ENCODE results near the gene RNF157.
A peak's percentile ranks its signal among the peaks of the same experiment; 100 is the strongest.

RNF157 gene

GRCh38 chr17:76278952-76279741, 38.9 kb upstream of the RNF157 start:
- CTCF ChIA-PET: interaction anchor here (0.6 to 2.6 kb wide), 37 partner anchors 8 to 276 kb away, joined by 3 to 29 read pairs (median 4); partner anchors contain the start of gene EXOC7

DNA sequence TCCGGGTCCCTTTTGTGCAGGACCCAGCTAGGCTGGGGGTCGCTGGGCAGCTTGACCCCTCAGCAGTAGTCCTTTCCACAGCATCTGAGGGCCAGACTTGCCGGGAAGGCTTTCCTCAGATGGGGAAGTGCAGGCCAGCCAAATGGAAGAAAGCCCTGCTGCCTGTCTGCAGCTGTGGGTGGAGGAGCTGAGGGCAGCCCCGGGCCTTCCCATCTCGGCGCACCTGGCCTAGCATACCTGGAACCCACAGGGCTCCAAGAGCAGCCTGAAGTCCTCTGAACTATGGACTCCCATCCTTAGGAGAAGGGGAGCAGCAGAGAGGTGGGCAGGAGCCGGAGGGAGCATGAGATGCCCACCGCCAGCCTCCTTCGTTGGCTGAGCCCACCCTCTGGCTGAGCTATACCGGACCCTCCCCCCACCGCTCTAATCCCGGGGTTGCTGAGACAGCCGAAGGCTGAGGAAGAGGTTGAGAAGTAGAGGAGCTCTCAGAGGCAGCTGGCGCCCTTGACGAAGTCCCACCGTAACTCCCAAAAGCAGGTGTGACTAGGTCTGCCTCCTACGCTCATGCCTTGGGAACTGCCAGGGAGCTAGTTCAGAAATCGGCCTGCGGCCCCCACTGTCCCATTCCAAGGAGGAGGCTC, 38.1 kb upstream of the RNF157 start:
- DNase-seq (ENCODE audit: extremely low spot score): no peak
- CTCF ChIA-PET: interaction anchor here (1.6 to 2.6 kb wide), 6 partner anchors 15 to 158 kb away, joined by 3 to 26 read pairs (median 14); no protein-coding TSS in a partner anchor
- POLR2A ChIA-PET: interaction anchor here (1.2 to 3.7 kb wide), 3 partner anchors 11 to 175 kb away, joined by 4 to 14 read pairs (median 7); partner anchors contain the start of genes EXOC7 and UBALD2
- no peak for TF ChIP-seq ZNF384 (IDR thresholded peaks at IDR 0.05)
- no peak for TF ChIP-seq FOXA1 (IDR thresholded peaks at IDR 0.05)
- TF ChIP-seq HDGF (IDR thresholded peaks at IDR 0.05; ENCODE audit: borderline replicate concordance): no peak
- TF ChIP-seq BHLHE40 (IDR thresholded peaks at IDR 0.05; ENCODE audit: borderline replicate concordance): no peak
- TF ChIP-seq FOXK2 (IDR thresholded peaks at IDR 0.05): no peak
- TF ChIP-seq ARNT (IDR thresholded peaks at IDR 0.05): no peak
- no peak for TF ChIP-seq SP1 (IDR thresholded peaks at IDR 0.05)
- no peak for TF ChIP-seq PKNOX1 (IDR thresholded peaks at IDR 0.05)
- no peak for TF ChIP-seq LEF1 (IDR thresholded peaks at IDR 0.05; ENCODE audit: borderline replicate concordance)
- TF ChIP-seq SUZ12 (IDR thresholded peaks at IDR 0.05): no peak
- TF ChIP-seq TARDBP (IDR thresholded peaks at IDR 0.05): no peak
- no peak for TF ChIP-seq L3MBTL2 (conservative IDR thresholded peaks at IDR 0.05)

More at GRCh38 chr17:76278952-76279741, 38.9 kb upstream of the RNF157 start:
- no peak for TF ChIP-seq LEF1 (IDR thresholded peaks at IDR 0.05; ENCODE audit: borderline replicate concordance)
- no peak for TF ChIP-seq PKNOX1 (IDR thresholded peaks at IDR 0.05)
- no peak for TF ChIP-seq ZNF384 (IDR thresholded peaks at IDR 0.05)
- no peak for TF ChIP-seq ARNT (IDR thresholded peaks at IDR 0.05)
- no peak for TF ChIP-seq HDGF (IDR thresholded peaks at IDR 0.05; ENCODE audit: borderline replicate concordance)
- TF ChIP-seq SP1 (IDR thresholded peaks at IDR 0.05): no peak
- no peak for TF ChIP-seq CTBP1 (IDR thresholded peaks at IDR 0.05; ENCODE audit: borderline replicate concordance)
- no peak for TF ChIP-seq SUZ12 (IDR thresholded peaks at IDR 0.05)
- TF ChIP-seq L3MBTL2 (conservative IDR thresholded peaks at IDR 0.05): no peak
- no peak for TF ChIP-seq BHLHE40 (IDR thresholded peaks at IDR 0.05; ENCODE audit: borderline replicate concordance)
- TF ChIP-seq FOXK2 (IDR thresholded peaks at IDR 0.05): no peak
- TF ChIP-seq NFRKB (IDR thresholded peaks at IDR 0.05): no peak
- TF ChIP-seq FOXA1 (IDR thresholded peaks at IDR 0.05): no peak
- no peak for TF ChIP-seq ELF4 (IDR thresholded peaks at IDR 0.05)
- no peak for TF ChIP-seq FOXM1 (IDR thresholded peaks at IDR 0.05; ENCODE audit: borderline replicate concordance)
- peak; percentile 94 for DNase-seq (ENCODE audit: extremely low spot score)
- POLR2A ChIA-PET: interaction anchor here (1.0 to 3.7 kb wide), 6 partner anchors 10 to 176 kb away, joined by 3 to 14 read pairs (median 4); partner anchors contain the start of genes EXOC7 and UBALD2

GRCh38 chr17:76277300-76278267, 37.3 kb upstream of the RNF157 start:
- no peak for TF ChIP-seq CTBP1 (IDR thresholded peaks at IDR 0.05; ENCODE audit: borderline replicate concordance)
- 0 out of 2 replicates have a peak, but pooled peaks have one; percentile 26 for TF ChIP-seq TARDBP (IDR thresholded peaks at IDR 0.05)
- POLR2A ChIA-PET: interaction anchor here (1.2 to 3.7 kb wide), 2 partner anchors 10 to 174 kb away, joined by 4 to 14 read pairs; partner anchors contain the start of gene EXOC7
- CTCF ChIA-PET: interaction anchor here (2.0 to 2.4 kb wide), 2 partner anchors 152 to 156 kb away, joined by 17 to 26 read pairs; no protein-coding TSS in a partner anchor
- no peak for DNase-seq (ENCODE audit: extremely low spot score)

GRCh38 chr17:76276461-76277299, 36.4 kb upstream of the RNF157 start:
- ChIA-PET POLR2A (interaction anchor here (4.0 kb wide), 1 partner anchor 12 kb away, joined by 14 read pairs; the partner anchor contains the start of gene UBALD2), CTCF (no interaction called here)
- no peak for DNase-seq (ENCODE audit: extremely low spot score)
- no peak for TF ChIP-seq ELF4 (IDR thresholded peaks at IDR 0.05)
- TF ChIP-seq ARNT (IDR thresholded peaks at IDR 0.05): no peak
- no peak for TF ChIP-seq CTBP1 (IDR thresholded peaks at IDR 0.05; ENCODE audit: borderline replicate concordance)
- TF ChIP-seq PKNOX1 (IDR thresholded peaks at IDR 0.05): no peak
- TF ChIP-seq FOXK2 (IDR thresholded peaks at IDR 0.05): no peak
- TF ChIP-seq LEF1 (IDR thresholded peaks at IDR 0.05; ENCODE audit: borderline replicate concordance): no peak
- no peak for TF ChIP-seq SUZ12 (IDR thresholded peaks at IDR 0.05)
- no peak for TF ChIP-seq SP1 (IDR thresholded peaks at IDR 0.05)
- TF ChIP-seq TARDBP (IDR thresholded peaks at IDR 0.05): no peak
- no peak for TF ChIP-seq NFRKB (IDR thresholded peaks at IDR 0.05)
- TF ChIP-seq L3MBTL2 (conservative IDR thresholded peaks at IDR 0.05): no peak
- no peak for TF ChIP-seq ZNF384 (IDR thresholded peaks at IDR 0.05)
- TF ChIP-seq FOXA1 (IDR thresholded peaks at IDR 0.05): no peak
- TF ChIP-seq HDGF (IDR thresholded peaks at IDR 0.05; ENCODE audit: borderline replicate concordance): no peak

Data from HEK293T (cell line).